AG09309 (cell line): ENCODE data around the gene DGKD.

Source experiments
- DNase-seq: peaks from one replicate; pipeline ENCODE4 v3.0.0-alpha.2; 2010; ENCODE audit warnings: low read depth
- H3K4me3 ChIP-seq: 2 replicates; pipeline ENCODE4 v1.5.1; 2011; ENCODE audit warnings: mild to moderate bottlenecking, low read depth, low read length, moderate library complexity; ENCODE audit not compliant: control insufficient read depth
- TF ChIP-seq, protein P1 (sequence below): IDR thresholded peaks from 2 replicates; pipeline ENCODE4 v1.5.1; 2011; ENCODE audit warnings: mild to moderate bottlenecking, low read depth, low read length, inconsistent platforms; ENCODE audit not compliant: insufficient read depth, control insufficient read depth; ENCODE audit errors: missing control alignments

Gene DGKD, protein sequence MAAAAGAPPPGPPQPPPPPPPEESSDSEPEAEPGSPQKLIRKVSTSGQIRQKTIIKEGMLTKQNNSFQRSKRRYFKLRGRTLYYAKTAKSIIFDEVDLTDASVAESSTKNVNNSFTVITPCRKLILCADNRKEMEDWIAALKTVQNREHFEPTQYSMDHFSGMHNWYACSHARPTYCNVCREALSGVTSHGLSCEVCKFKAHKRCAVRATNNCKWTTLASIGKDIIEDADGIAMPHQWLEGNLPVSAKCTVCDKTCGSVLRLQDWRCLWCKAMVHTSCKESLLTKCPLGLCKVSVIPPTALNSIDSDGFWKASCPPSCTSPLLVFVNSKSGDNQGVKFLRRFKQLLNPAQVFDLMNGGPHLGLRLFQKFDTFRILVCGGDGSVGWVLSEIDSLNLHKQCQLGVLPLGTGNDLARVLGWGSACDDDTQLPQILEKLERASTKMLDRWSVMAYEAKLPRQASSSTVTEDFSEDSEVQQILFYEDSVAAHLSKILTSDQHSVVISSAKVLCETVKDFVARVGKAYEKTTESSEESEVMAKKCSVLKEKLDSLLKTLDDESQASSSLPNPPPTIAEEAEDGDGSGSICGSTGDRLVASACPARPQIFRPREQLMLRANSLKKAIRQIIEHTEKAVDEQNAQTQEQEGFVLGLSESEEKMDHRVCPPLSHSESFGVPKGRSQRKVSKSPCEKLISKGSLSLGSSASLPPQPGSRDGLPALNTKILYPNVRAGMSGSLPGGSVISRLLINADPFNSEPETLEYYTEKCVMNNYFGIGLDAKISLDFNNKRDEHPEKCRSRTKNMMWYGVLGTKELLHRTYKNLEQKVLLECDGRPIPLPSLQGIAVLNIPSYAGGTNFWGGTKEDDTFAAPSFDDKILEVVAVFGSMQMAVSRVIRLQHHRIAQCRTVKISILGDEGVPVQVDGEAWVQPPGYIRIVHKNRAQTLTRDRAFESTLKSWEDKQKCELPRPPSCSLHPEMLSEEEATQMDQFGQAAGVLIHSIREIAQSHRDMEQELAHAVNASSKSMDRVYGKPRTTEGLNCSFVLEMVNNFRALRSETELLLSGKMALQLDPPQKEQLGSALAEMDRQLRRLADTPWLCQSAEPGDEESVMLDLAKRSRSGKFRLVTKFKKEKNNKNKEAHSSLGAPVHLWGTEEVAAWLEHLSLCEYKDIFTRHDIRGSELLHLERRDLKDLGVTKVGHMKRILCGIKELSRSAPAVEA

DNA sequence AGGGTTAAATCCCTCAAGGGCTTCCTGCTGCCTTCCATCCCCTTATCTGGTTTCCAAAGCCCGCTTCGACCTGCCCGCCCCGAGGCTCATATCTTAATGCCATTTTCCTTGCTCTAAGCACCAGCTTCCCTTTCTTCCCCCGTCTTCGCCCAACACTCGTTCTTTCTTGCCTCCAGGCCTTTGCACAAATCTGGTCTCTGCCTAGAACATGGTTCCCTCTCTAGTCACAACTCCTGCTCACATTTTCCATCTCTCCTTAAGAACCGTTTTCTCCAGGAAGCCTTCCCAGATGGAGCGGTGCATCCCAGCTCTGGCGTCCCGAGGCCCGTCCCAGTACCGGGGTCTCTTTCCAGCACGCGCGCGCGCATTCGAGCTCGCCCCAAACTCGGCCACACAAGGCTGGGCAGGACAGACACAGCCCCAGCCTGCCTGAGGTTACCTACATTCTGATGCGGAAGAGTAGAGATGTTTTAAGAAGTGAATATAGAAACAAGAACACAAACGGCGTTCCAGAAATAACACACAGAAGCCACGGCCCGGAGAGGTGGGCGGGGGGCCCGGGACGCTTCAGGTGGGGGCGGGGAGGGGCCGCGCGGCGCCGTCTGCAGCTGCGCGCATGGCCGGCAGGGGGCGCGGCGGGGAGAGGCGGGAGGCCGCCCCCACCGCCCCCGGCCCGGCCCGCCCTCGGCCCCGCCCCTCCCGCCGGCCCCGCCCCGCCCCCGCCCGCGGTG lies at the start of gene DGKD:
TSS of gene DGKD (plus strand) at position 726 of the 731 bp plus-strand sequence. CDS start 25 bp downstream, outside the sequence.
- DNase-seq: no peak
- peak within 1 kb of the TSS; percentile 69 for H3K4me3 ChIP-seq
- TF ChIP-seq, protein P1, sequence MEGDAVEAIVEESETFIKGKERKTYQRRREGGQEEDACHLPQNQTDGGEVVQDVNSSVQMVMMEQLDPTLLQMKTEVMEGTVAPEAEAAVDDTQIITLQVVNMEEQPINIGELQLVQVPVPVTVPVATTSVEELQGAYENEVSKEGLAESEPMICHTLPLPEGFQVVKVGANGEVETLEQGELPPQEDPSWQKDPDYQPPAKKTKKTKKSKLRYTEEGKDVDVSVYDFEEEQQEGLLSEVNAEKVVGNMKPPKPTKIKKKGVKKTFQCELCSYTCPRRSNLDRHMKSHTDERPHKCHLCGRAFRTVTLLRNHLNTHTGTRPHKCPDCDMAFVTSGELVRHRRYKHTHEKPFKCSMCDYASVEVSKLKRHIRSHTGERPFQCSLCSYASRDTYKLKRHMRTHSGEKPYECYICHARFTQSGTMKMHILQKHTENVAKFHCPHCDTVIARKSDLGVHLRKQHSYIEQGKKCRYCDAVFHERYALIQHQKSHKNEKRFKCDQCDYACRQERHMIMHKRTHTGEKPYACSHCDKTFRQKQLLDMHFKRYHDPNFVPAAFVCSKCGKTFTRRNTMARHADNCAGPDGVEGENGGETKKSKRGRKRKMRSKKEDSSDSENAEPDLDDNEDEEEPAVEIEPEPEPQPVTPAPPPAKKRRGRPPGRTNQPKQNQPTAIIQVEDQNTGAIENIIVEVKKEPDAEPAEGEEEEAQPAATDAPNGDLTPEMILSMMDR: peak; percentile 32

DNA sequence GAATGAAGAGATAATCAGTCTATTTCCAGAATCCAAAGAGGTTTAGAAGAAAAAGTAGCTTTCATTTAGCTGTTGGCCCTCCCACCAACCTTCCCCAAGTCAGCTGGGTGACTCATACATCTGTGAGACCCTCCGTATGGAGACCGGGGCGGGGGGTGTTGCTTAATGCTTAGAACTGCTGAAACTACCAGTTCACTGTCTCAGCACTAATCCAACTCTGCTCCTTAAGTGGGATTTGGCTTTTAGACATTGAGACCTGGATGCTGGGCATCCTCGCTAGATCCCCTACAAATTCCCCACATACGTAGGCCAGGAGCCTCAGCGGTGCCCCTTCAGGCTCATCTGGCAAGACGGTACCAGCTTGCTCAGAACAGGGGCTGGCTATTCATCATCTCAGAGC lies 46.7 kb upstream of the DGKD start, which contains the start of gene SAG:
TSS of gene SAG (plus strand) at position 252 of the 400 bp plus-strand sequence. CDS start 1,374 bp downstream, outside the sequence.
- H3K4me3 ChIP-seq: no peak within 1 kb of the TSS
- DNase-seq: no peak
- TF ChIP-seq, protein P1: no peak

DNA sequence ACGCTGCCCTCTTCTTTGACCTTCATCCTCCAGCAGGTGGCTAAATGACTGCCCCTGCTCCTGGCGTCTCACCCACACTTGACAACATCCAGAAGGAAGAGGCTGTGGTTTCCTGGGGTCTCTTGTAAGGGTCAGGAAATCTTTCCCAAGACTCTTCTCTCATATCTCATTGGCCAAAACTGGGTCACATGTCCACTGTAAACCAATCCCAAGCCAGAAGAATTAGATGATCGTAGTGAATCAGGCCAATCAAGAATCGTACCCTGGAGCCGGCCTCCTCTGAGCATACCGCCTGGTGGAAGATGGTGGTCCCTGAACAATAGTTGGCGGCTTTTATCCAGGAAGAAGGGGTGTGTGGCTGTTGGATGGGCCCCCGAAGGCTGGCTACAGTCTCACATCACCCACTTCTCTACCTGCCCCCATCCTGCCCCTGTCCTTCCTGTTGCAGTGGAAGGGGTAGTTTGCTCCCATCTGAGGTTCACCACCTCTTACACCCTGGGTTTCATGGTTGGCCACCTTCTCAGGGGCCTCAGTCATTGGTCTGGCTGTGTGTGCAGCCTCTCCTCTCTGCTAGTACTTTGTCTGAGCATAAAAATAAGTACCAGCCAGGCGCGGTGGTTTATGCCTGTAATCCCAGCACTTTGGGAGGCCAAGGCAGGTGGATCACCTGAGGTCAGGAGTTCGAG lies 42.9 kb upstream of the DGKD start:
- TF ChIP-seq, protein P1: no peak
- no peak for DNase-seq
- no peak overlapping the region for H3K4me3 ChIP-seq

DNA sequence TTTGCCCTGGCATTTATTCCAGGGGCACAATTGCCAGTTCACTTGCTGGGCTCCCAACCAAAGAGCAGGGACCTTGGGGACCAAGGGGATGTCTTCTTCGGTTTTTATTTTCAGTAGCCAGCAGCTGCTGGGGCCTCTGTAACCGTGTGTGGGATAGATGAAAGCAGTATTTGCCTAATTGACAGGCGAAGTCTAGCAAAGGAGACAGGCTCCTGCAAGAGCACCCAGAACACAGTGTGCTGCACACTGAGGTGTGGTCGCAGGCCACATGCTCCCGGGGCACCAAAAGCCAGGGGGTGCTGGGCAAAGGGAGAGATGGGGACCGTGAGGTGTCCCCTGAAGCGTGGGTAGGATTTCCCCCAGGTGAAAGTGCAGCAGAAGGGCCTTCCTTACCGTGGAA lies 41.4 kb upstream of the DGKD start:
- TF ChIP-seq, protein P1: no peak
- H3K4me3 ChIP-seq: no peak overlapping the region
- DNase-seq: no peak

DNA sequence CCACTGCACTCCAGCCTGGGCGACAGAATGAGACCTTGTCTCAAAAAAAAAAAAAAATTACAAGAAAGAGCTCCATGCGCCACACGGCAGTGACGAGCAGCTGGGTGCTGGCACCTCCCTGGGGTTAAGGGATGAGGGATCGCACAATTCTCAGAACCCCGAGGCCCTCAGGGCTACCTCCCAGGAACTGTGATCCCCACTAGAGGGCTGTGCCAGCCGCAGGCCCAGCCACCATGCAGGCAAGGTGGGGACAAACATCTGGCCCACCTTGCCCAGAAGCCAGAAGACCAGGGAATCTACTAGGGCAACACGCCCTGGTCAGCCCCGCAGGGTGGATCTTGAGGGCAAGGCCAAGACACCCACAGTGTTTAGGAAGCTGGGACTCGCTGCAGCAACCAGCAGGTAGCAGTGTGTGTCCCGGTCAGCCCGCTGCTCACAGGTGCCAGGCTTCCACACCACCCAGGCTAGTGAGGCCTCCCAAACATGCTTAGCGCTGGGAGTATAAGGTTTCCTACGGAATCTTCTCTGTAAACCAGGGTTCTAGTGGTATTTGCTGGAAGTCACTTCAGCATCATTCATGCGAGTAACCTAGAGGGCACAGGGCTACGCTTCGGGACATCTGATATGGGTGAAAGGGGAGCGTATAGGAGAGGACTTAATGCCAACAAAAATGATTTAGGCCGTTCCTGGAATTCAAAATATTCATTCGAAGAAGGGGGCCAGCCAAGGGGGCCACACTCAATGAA lies 39.9 kb upstream of the DGKD start:
- DNase-seq: no peak
- TF ChIP-seq, protein P1: no peak
- H3K4me3 ChIP-seq: no peak overlapping the region
